MM.1S (cell line): ENCODE measurements around the gene TMEM51.

Experiments used
- EZH2 ChIP-seq: fragments of 300-600 bp; sonication (generic); optimal IDR thresholded peaks from 2 replicates; pipeline ENCODE3; 2017; ENCODE audit warnings: low read depth, mild to moderate bottlenecking, antibody characterized with exemption, low read length, mixed read lengths
- EZH2phosphoT487 ChIP-seq: fragments of 300-600 bp; sonication (generic); IDR thresholded peaks from 2 replicates; pipeline ENCODE4 v1.6.1; 2018; ENCODE audit warnings: antibody characterized with exemption, low read length
- TF ChIP-seq, protein P1 (sequence below): fragments of 300-600 bp; sonication (generic); IDR thresholded peaks from 2 replicates; pipeline ENCODE4 v1.5.1; 2016; ENCODE audit warnings: antibody characterized with exemption, low read length, mixed read lengths

DNA sequence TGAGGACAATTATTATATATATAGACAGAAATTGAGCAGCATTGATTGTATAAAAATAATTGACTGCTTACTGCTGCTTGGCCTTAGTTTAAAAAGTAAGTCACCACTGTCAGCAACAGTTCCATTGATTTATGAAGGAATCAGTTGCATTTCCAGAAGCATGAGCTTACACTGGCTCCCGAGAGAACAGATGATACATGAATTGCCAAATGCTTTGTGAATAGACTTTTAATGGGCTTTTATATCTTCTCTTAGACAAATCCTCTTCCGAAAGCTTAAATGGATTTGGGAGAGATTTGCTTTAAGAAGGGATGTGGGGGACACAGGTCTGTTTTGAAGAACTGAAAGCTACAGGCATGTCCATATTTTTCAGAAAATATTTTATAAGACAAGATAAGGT is 101.0 kb downstream of the TMEM51 start:
- TF ChIP-seq, protein P1, sequence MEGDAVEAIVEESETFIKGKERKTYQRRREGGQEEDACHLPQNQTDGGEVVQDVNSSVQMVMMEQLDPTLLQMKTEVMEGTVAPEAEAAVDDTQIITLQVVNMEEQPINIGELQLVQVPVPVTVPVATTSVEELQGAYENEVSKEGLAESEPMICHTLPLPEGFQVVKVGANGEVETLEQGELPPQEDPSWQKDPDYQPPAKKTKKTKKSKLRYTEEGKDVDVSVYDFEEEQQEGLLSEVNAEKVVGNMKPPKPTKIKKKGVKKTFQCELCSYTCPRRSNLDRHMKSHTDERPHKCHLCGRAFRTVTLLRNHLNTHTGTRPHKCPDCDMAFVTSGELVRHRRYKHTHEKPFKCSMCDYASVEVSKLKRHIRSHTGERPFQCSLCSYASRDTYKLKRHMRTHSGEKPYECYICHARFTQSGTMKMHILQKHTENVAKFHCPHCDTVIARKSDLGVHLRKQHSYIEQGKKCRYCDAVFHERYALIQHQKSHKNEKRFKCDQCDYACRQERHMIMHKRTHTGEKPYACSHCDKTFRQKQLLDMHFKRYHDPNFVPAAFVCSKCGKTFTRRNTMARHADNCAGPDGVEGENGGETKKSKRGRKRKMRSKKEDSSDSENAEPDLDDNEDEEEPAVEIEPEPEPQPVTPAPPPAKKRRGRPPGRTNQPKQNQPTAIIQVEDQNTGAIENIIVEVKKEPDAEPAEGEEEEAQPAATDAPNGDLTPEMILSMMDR, result no peak
- TF ChIP-seq EZH2 (no peak), EZH2phosphoT487 (no peak)
